ENCODE measurements around the gene TAX1BP1.
"Not testable (repeated sequence)": the region's sequence is repeated elsewhere in the genome, so short reads cannot be mapped to it uniquely, and the experiment has no call there.

TAX1BP1 gene

DNA sequence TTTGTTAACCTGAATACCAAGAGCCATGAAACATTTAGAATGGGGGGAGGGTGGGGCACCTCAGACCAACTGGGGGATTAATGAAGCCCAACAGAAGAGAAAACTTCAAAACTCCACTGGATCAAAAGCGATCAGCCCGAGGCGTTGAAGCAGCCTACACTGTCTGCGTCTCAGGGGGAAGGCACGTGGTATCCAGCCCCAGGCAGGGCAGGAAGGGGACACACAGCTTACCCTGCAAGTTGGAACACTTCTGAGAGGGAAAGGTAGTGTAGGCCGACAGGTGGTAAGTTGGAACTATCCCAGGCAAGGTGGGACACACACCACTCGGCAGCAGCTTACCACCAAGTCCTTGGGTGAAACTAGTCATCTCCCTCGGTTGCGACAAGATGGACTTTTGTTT lies 102.9 kb downstream of the TAX1BP1 start:
- Histone ChIP-seq H3K36me3 (ENCODE audit: insufficient read depth, low read length) (no peaks in the 10 kb centered on the region), H3K4me1 (ENCODE audit: control insufficient read depth, insufficient read depth, low read length, unreplicated experiment) (no peaks in the 10 kb centered on the region), H3K27me3 (ENCODE audit: insufficient read depth, low read length) (no peaks in the 10 kb centered on the region), H3K79me2 (ENCODE audit: control insufficient read depth, insufficient read depth, low read length, unreplicated experiment) (no peaks in the 10 kb centered on the region), H3K27ac (ENCODE audit: low read depth, low read length) (no peak overlapping the region), H2AFZ (ENCODE audit: low read length, unreplicated experiment) (no peak overlapping the region), H3K4me3 (ENCODE audit: low read depth, low read length) (no peak overlapping the region)

DNA sequence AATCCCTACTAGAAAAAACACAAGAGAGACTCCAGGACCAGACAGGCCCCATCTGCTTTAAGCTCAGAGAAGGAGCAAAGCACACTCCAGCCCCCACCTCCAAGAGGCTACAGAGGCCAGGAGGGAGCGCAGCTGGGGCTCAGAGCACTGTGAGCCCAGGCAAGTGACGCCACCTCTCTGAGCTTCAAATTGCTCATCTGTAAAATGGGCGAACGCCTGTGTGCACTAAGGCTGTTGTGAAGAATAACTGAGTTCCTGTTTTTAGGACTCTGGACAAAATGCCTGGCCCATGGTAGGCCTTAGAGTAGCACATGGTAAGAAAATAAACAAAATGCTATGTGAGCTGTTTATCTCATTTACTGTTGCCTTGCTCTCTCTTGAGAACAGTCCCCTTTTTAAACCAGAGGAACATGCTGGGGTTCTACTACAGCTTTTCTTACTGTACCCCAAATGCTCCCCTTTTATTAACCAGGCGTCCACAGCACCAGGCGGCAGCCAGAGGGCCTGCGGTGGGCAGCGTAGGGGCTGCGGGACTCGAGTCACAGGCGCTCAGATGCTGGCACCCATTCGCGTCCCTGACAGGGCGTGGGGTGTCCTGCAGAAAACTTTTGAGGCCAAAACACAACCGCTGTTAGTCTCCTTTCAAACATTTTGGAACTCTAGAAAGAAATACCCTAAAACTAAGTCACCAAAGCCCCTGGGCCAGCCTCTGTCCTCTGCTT lies 103.8 kb downstream of the TAX1BP1 start:
- Histone ChIP-seq H3K79me2 (ENCODE audit: control insufficient read depth, insufficient read depth, low read length, unreplicated experiment) (no peaks in the 10 kb centered on the region), H3K36me3 (ENCODE audit: insufficient read depth, low read length) (no peaks in the 10 kb centered on the region), H3K27me3 (ENCODE audit: insufficient read depth, low read length) (no peaks in the 10 kb centered on the region), H3K27ac (ENCODE audit: low read depth, low read length) (no peak overlapping the region), H2AFZ (ENCODE audit: low read length, unreplicated experiment) (no peak overlapping the region), H3K4me1 (ENCODE audit: control insufficient read depth, insufficient read depth, low read length, unreplicated experiment) (no peaks in the 10 kb centered on the region), H3K4me3 (ENCODE audit: low read depth, low read length) (no peak overlapping the region)

DNA sequence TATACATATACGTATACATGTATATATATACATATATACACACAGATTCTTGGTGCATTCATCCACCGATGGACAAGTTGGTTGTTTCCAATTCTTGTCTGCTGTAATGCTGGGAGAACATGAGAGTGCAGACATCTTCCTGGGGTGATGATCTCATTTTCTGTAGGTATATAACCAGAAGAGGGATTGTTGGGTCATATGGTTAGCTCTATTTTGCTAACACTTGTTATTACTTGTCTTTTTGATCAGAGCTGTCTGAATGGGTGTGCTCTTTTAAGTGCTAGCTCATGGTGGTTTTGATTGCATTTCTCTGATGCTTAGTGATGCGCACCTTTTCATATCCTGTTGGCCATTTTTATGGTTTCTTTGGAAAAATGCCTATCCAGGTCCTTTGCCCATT lies 106.4 kb downstream of the TAX1BP1 start:
- no peaks in the 10 kb centered on the region for H3K36me3 ChIP-seq (ENCODE audit: insufficient read depth, low read length)
- no peaks in the 10 kb centered on the region for H3K79me2 ChIP-seq (ENCODE audit: control insufficient read depth, insufficient read depth, low read length, unreplicated experiment)
- H3K4me1 ChIP-seq (ENCODE audit: control insufficient read depth, insufficient read depth, low read length, unreplicated experiment), result no peaks in the 10 kb centered on the region
- H2AFZ ChIP-seq (ENCODE audit: low read length, unreplicated experiment), result no peak overlapping the region
- no peaks in the 10 kb centered on the region for H3K27me3 ChIP-seq (ENCODE audit: insufficient read depth, low read length)
- no peak overlapping the region for H3K27ac ChIP-seq (ENCODE audit: low read depth, low read length)
- H3K4me3 ChIP-seq (ENCODE audit: low read depth, low read length), result no peak overlapping the region

DNA sequence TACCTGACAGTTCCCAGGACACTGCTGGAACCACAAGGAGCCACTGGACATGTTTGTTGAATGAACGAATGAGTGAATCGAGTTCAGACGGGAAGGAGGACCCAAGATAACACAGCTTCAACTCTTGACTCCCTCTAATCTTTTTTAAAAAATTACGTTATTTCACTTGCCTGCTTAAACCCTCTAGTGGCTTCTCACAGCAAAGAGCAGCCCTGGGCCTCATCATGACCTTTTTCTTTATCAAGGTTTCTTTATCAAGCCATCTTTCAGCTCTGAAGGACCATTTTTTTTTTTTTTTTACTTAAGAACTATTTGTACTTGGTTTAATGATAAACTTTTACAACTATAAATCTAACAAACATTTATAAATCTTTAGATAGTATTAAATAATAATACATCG lies 110.6 kb downstream of the TAX1BP1 start:
- Histone ChIP-seq H3K36me3 (ENCODE audit: insufficient read depth, low read length) (no peaks in the 10 kb centered on the region), H3K4me1 (ENCODE audit: control insufficient read depth, insufficient read depth, low read length, unreplicated experiment) (no peaks in the 10 kb centered on the region), H2AFZ (ENCODE audit: low read length, unreplicated experiment) (no peak overlapping the region), H3K79me2 (ENCODE audit: control insufficient read depth, insufficient read depth, low read length, unreplicated experiment) (no peaks in the 10 kb centered on the region), H3K27me3 (ENCODE audit: insufficient read depth, low read length) (no peaks in the 10 kb centered on the region), H3K4me3 (ENCODE audit: low read depth, low read length) (no peak overlapping the region), H3K27ac (ENCODE audit: low read depth, low read length) (no peak overlapping the region)

DNA sequence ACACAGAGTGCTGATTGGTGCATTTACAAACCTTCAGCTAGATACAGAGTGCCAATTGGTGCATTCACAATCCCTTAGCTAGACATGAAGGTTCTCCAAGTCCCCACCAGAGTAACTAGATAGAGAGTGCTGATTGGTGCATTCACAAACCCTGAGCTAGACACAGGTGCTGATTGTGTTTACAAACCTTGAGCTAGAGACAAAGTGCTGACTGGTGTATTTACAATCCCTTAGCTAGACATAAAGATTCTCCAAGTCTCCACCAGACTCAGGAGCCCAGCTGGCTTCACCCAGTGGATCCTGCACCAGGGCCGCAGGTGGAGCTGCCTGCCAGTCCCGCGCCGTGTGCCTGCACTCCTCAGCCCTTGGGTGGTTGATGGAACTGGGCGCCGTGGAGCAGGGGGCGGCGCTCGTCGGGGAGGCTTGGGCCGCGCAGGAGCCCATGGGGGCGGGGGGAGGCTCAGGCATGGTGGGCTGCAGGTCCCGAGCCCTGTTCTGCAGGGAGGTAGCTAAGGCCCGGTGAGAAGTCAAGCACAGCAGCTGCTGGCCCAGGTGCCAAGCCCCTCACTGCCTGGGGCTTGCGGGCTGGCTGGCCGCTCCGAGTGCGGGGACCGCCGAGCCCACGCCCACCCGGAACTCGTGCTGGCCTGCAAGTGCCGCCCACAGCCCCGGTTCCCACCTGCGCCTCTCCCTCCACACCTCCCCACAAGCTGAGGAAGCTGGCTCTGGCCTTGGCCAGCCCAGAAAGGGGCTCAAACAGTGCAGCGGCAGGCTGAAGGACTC lies 116.9 kb downstream of the TAX1BP1 start:
- H3K4me1 ChIP-seq (ENCODE audit: control insufficient read depth, insufficient read depth, low read length, unreplicated experiment); H3K27ac ChIP-seq (ENCODE audit: low read depth, low read length); H3K27me3 ChIP-seq (ENCODE audit: insufficient read depth, low read length); H2AFZ ChIP-seq (ENCODE audit: low read length, unreplicated experiment); H3K4me3 ChIP-seq (ENCODE audit: low read depth, low read length); H3K36me3 ChIP-seq (ENCODE audit: insufficient read depth, low read length); H3K79me2 ChIP-seq (ENCODE audit: control insufficient read depth, insufficient read depth, low read length, unreplicated experiment): not testable (repeated sequence)

DNA sequence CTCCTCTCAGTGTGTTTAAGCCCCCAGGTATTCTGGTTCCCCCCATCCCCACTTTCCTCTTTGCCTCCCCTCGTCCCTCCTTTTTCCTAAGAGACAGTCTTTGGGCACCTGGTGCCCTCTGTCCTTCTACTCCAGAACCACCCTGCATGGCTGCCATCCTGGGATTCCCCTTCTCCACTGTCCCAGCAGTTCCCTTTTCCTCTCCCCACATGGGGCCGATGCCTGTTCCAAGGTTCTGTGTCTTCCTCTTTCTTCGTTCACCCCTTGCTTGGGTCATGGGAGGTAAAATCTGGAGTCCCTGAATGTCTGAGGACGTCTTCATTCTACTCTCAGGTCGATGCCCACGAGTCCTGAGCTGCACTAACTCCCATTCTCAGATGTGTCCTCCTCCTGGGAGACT lies 120.8 kb downstream of the TAX1BP1 start:
- H3K4me1 ChIP-seq (ENCODE audit: control insufficient read depth, insufficient read depth, low read length, unreplicated experiment), result no peaks in the 10 kb centered on the region
- no peak overlapping the region for H3K4me3 ChIP-seq (ENCODE audit: low read depth, low read length)
- H2AFZ ChIP-seq (ENCODE audit: low read length, unreplicated experiment), result no peak overlapping the region
- no peak overlapping the region for H3K27ac ChIP-seq (ENCODE audit: low read depth, low read length)
- H3K36me3 ChIP-seq (ENCODE audit: insufficient read depth, low read length), result no peaks in the 10 kb centered on the region
- H3K79me2 ChIP-seq (ENCODE audit: control insufficient read depth, insufficient read depth, low read length, unreplicated experiment), result no peaks in the 10 kb centered on the region
- H3K27me3 ChIP-seq (ENCODE audit: insufficient read depth, low read length), result no peaks in the 10 kb centered on the region

DNA sequence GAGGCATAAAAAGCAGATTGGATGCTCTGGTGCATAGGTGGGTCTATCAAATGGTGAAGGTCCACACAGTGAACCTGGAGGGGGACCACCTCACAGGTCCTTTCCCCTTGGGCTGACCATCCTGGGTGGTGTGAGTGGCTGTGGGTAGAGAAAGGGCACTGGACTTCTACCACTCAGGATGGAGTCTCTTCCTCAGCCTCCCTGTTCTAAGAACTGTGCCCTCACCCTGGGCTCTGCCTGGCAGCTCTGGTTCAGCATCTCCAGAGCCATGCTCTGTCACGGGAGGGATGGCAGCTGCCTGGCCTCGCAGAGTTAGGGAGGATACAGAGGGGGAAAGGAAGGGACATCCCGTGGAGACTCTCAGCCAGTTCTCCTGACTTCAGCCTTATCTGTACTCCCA lies 121.8 kb downstream of the TAX1BP1 start:
- Histone ChIP-seq H2AFZ (ENCODE audit: low read length, unreplicated experiment) (no peak overlapping the region), H3K4me1 (ENCODE audit: control insufficient read depth, insufficient read depth, low read length, unreplicated experiment) (no peaks in the 10 kb centered on the region), H3K4me3 (ENCODE audit: low read depth, low read length) (no peak overlapping the region), H3K27me3 (ENCODE audit: insufficient read depth, low read length) (no peaks in the 10 kb centered on the region), H3K79me2 (ENCODE audit: control insufficient read depth, insufficient read depth, low read length, unreplicated experiment) (no peaks in the 10 kb centered on the region), H3K27ac (ENCODE audit: low read depth, low read length) (no peak overlapping the region), H3K36me3 (ENCODE audit: insufficient read depth, low read length) (no peaks in the 10 kb centered on the region)

DNA sequence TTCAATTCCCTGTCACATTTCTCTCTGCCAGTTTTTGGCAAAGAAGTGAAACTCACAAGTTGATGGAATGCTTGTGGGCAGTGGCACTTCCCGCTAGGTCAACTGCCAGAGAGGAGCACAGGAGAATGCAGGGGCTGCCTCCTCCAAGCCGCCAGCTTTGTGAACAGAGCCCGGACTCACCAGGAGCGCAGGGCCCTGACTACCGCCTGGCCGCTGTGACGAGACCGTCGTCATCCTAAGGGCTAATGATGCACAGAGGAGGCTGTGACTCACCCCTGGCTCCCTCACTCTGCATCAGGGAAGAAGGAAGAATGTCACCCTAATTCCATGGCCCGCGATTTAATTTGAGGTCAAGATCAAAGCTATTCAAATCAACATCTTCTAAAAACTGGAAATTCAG lies 123.9 kb downstream of the TAX1BP1 start:
- Histone ChIP-seq H3K4me3 (ENCODE audit: low read depth, low read length) (no peak overlapping the region), H2AFZ (ENCODE audit: low read length, unreplicated experiment) (no peak overlapping the region), H3K4me1 (ENCODE audit: control insufficient read depth, insufficient read depth, low read length, unreplicated experiment) (no peaks in the 10 kb centered on the region)

DNA sequence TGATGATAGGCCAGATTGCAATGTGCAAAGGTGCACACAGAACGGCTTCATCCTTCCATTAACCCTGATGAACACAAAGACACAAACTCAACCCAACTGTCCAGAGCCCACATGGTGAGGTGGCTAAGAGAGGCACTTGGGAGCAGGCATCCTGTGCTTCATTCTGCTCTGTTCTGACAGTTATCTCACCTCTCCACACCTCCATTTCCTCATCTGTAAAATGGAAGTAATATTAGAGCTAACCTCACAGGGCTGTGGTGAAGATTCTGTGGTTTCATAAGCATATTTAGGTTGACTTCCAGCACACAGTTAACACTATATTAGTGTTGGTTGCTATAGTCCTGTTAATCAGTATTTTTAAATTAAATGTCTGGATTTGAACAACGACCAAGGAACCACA lies 126.3 kb downstream of the TAX1BP1 start:
- no peak overlapping the region for H2AFZ ChIP-seq (ENCODE audit: low read length, unreplicated experiment)
- H3K27me3 ChIP-seq (ENCODE audit: insufficient read depth, low read length), result no peaks in the 10 kb centered on the region
- no peak overlapping the region for H3K4me3 ChIP-seq (ENCODE audit: low read depth, low read length)
- no peak overlapping the region for H3K27ac ChIP-seq (ENCODE audit: low read depth, low read length)
- H3K36me3 ChIP-seq (ENCODE audit: insufficient read depth, low read length), result no peaks in the 10 kb centered on the region
- no peaks in the 10 kb centered on the region for H3K79me2 ChIP-seq (ENCODE audit: control insufficient read depth, insufficient read depth, low read length, unreplicated experiment)
- H3K4me1 ChIP-seq (ENCODE audit: control insufficient read depth, insufficient read depth, low read length, unreplicated experiment), result no peaks in the 10 kb centered on the region

More for the DNA sequence above, 123.9 kb downstream of the TAX1BP1 start:
- H3K79me2 ChIP-seq (ENCODE audit: control insufficient read depth, insufficient read depth, low read length, unreplicated experiment), result no peaks in the 10 kb centered on the region
- H3K27me3 ChIP-seq (ENCODE audit: insufficient read depth, low read length), result no peaks in the 10 kb centered on the region
- H3K36me3 ChIP-seq (ENCODE audit: insufficient read depth, low read length), result no peaks in the 10 kb centered on the region
- no peak overlapping the region for H3K27ac ChIP-seq (ENCODE audit: low read depth, low read length)

DNA sequence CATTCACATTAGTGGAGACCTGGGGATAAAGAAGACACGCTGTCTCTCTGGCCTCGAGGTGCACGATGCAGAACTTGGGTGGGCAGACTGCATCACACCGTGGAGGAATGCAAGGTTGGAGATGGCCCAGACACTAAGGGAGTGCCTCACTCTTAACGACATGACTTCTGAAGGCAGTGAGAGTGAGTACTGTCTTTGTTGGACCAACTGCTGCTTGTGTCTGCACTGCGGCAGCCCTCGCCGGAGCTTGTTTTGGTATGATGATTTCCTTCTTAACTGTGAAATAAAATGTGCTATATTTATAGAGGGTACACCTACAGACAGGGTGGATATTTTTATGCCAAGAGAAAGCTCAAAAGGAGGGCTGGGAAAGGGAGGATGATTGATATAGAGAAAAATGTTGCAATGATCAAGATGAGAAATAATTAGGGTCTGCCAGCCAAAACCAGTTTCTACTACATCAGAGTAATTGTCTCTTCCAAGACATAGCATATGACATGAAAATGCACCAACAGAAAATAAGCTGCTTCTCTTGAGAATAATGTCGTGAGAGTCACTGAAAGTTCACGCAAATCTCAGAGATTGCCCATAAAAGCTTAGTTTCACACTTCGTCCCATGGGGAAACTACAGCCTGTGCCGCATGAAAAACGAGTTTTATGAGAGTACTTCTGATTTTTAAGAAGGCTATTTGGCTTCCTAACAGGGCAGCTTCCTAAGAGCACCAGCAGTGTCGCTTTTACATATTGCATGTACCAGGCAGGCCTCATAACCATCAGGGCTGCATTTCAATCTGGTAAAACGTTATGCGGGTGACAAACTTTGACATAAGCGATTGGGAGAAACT lies 127.1 kb downstream of the TAX1BP1 start:
- Histone ChIP-seq H3K27me3 (ENCODE audit: insufficient read depth, low read length) (no peaks in the 10 kb centered on the region), H3K79me2 (ENCODE audit: control insufficient read depth, insufficient read depth, low read length, unreplicated experiment) (no peaks in the 10 kb centered on the region), H3K4me1 (ENCODE audit: control insufficient read depth, insufficient read depth, low read length, unreplicated experiment) (no peaks in the 10 kb centered on the region), H2AFZ (ENCODE audit: low read length, unreplicated experiment) (no peak overlapping the region), H3K4me3 (ENCODE audit: low read depth, low read length) (no peak overlapping the region), H3K36me3 (ENCODE audit: insufficient read depth, low read length) (no peaks in the 10 kb centered on the region), H3K27ac (ENCODE audit: low read depth, low read length) (no peak overlapping the region)
